ENCODE results near the gene MMP24.

DNA sequence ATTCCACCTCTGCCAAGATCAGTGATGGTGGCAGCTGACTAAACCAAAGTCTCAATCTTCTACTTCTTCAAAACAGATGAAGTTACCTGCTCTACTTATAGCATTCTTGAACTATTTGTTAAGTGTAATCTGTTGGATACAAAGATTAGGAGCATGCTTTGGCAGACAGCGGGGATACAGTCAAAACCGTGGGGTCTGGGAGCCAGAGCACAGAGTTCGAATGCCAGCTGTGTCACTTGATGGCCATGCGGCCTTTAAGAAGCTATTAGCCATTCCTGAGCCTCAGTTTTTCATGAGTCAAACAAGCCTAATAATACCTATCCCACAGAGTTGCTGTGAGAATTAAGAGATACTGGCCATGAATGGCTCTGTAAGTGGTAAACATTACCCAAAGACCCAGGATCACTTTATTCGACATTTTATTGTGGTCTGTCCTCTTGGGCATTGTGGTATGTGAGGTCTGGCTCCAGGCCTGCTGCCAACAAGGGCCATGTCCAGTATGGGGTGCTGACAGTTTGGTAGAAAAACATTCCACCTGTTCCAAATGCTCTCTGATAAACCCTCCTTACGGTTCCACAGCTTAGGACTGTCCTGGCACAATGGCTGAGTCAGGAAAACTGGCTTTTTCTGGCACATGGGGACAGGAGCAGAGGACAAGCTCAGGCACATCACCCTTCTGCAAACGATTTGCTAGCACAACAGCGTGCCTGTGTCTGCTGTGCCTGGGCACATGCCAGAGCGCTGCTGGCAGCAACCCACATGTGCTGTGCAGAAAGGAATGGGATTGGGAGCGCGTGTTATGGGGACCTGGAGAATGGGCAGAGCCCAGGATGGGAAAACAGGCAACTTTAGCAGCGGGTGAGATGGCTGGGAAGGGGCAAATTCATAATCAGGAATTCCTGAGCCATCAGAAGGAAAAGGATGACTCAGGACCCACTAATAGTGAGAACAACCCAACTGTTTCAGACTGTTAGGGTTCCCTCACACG, 81.5 kb downstream of the MMP24 start:
- TF ChIP-seq, protein P1, sequence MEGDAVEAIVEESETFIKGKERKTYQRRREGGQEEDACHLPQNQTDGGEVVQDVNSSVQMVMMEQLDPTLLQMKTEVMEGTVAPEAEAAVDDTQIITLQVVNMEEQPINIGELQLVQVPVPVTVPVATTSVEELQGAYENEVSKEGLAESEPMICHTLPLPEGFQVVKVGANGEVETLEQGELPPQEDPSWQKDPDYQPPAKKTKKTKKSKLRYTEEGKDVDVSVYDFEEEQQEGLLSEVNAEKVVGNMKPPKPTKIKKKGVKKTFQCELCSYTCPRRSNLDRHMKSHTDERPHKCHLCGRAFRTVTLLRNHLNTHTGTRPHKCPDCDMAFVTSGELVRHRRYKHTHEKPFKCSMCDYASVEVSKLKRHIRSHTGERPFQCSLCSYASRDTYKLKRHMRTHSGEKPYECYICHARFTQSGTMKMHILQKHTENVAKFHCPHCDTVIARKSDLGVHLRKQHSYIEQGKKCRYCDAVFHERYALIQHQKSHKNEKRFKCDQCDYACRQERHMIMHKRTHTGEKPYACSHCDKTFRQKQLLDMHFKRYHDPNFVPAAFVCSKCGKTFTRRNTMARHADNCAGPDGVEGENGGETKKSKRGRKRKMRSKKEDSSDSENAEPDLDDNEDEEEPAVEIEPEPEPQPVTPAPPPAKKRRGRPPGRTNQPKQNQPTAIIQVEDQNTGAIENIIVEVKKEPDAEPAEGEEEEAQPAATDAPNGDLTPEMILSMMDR (IDR thresholded peaks at IDR 0.05) = no peak
- TF ChIP-seq POLR2AphosphoS5 (IDR thresholded peaks at IDR 0.05) = peak; percentile 89

All from prostate gland (tissue), 2 donors.